GM19324 (cell line): ENCODE results near the gene PANK3.
"Not testable (repeated sequence)": the region's sequence is repeated elsewhere in the genome, so short reads cannot be mapped to it uniquely, and the experiment has no call there.

Experiments used
- ATAC-seq: cut with Tn5 transposase; IDR thresholded peaks from one replicate; pipeline ENCODE4 v1.9.1; 2021; ENCODE audit warnings: mild to moderate bottlenecking, moderate library complexity; ENCODE audit not compliant: unreplicated experiment, low FRiP score

Gene PANK3

GRCh38 chr5:168596122-168596521 is 17.0 kb upstream of the PANK3 start:
- not testable (repeated sequence) for ATAC-seq

GRCh38 chr5:168592014-168592368 is 12.8 kb upstream of the PANK3 start:
- ATAC-seq, result no peak

DNA sequence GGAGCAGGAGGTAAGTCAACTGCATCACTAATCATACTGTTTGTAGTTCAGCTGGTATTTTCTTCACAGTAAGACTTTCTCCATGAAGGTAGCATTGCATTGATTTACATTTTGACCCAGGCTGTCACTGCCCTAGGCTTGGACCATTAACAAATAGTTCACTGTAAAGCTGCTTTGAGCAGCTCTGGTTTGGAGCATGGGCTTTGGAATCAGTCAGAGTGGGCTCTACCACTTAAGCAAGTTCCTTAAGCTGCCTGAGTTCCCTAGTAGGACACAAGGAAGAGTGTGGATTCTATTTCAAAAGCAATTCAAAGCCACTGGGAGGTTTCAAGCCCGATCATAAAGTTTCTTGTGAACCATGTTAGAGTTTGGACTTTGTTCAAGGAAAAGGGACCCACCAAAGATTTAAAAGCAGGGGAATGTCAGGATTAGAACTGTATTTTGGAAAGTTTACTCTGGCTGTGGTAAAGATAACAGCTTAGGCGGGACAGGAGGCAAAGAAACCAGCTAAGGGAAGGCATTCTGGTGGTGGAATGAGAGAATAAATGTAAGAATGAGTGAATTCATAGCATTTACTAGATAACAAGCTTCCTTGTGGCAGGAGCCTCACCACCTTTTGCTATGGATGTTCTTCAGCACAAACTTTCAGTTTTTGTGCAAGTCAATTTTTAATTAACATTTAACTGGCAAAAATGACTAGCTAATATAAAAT is 12.3 kb upstream of the PANK3 start:
- ATAC-seq, result no peak

GRCh38 chr5:168590666-168591065 is 11.5 kb upstream of the PANK3 start:
- ATAC-seq, result no peak

GRCh38 chr5:168587987-168588386 is 8.8 kb upstream of the PANK3 start:
- ATAC-seq, result no peak

DNA sequence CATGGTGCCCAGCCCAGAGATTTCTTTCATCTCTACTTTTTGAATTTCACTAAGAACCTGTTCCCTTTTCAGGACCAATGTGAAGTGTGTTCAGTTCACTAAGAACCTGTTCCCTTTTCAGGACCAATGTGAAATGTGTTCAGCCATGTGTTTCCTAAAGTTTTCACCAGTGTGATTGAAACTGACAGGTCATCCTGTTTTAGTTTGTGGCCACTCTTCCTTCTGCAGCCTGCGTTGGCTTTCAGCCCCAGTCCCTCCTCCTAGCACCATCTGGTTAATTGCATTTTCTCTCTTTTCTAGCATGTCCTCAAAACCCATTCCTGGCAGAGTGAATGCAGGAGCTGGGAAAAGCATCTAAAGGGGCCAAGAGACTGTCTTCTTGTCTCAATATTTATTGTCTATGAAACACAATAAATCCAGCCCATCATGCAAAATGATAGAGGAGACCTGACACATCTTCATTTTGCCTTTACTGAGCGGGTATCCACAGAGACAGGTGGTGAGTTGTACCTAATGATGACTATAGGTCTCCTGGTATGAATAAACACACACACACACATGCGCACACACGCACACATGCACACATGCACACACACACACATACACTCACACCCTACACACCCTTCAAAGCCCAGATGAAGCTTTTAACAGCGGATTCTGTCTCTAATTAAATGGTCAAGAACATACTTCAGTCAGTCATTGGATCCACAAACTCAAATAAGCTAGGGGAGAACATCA is 6.1 kb upstream of the PANK3 start:
- no peak for ATAC-seq

- ATAC-seq, result no peak
Observed at GRCh38 chr5:168583742-168584482, 4.7 kb upstream of the PANK3 start.

GRCh38 chr5:168580814-168581469 is 1.8 kb upstream of the PANK3 start:
- ATAC-seq, result not testable (repeated sequence)

DNA sequence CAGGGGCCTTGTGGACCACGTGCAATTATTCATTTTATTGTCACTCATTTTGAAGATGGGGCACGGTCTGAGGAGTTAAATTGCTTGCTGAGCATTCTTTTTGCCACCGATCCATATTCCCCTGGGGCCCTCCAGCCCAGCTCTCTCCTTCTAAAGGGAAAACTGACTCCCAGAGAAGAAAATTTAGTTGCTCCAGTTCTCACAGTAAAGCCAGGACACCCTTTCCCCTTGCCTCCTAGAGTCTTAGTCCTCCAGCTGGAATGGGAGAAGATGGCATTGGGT is 1.0 kb upstream of the PANK3 start:
- no peak for ATAC-seq

- peak; percentile 98 for ATAC-seq
Observed at GRCh38 chr5:168579488-168580226, 489 bp upstream of the PANK3 start.

DNA sequence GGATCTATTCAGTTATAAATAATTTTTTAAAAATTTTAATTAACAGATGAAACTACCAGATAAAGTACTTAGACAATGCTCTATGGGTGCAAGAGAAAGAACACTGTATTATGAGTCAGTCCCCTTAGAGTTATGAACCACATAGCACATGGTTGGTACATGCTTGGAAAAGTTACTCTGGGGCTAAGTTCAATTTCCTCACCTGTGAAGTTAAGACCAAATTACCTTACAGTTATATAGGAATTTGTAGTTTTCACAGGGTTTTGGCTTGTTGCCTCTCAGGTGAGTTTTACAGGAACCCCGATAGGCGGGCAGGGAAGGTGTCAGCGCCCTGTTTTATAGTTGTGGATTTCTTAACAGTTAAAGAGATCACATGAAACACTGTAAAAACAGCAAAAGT is 1.2 kb downstream of the PANK3 start:
- ATAC-seq, result no peak

- ATAC-seq, result no peak
Observed at GRCh38 chr5:168575391-168576372, 3.5 kb downstream of the PANK3 start.

- not testable (repeated sequence) for ATAC-seq
Observed at GRCh38 chr5:168574156-168574555, 5.0 kb downstream of the PANK3 start.

DNA sequence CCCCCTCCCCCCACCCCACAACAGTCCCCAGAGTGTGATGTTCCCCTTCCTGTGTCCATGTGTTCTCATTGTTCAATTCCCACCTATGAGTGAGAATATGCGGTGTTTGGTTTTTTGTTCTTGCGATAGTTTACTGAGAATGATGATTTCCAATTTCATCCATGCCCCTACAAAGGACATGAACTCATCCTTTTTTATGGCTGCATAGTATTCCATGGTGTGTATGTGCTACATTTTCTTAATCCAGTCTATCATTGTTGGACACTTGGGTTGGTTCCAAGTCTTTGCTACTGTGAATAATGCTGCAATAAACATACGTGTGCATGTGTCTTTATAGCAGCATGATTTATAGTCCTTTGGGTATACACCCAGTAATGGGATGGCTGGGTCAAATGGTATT is 5.5 kb downstream of the PANK3 start:
- ATAC-seq, result not testable (repeated sequence)

DNA sequence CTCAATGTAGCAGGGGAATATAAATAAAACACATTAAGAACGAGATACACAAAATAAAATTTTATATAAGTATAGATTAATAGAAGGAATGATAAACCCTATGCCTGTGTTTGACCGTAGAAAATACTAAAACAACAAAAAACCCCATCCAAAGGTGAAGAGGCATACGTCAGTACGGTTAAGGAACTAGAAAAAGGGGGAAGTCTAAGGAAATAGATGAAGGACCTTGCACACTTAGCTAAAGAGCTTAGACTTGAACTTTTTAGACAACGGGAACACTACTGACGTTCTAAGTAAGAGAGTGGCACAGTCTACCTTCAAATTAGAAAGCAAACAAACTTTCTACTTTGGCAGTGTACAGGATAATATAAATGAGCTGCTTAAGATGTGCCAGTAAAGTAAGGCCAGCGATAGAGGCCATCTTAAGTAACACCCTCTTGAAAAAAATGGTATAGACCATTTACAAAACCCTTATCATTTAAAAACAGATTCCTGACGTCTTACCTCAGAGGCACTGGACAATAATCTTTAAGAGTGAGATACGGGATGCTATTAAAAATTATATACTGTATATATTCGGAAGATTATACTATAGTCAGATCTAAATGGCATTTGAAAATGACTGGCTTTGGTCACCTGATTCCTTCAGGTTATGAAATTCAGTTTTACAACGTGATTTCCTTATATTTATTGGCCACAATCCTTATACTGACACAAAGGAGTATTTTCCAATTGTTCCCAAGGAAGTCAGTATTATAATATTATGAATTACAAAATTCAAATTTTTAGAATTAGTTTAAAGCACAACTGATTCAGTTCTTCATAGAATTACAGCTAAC is 8.5 kb downstream of the PANK3 start:
- no peak for ATAC-seq

GRCh38 chr5:168568738-168569137 is 10.4 kb downstream of the PANK3 start:
- ATAC-seq, result no peak

- no peak for ATAC-seq
Observed at GRCh38 chr5:168563959-168564358, 15.2 kb downstream of the PANK3 start.

DNA sequence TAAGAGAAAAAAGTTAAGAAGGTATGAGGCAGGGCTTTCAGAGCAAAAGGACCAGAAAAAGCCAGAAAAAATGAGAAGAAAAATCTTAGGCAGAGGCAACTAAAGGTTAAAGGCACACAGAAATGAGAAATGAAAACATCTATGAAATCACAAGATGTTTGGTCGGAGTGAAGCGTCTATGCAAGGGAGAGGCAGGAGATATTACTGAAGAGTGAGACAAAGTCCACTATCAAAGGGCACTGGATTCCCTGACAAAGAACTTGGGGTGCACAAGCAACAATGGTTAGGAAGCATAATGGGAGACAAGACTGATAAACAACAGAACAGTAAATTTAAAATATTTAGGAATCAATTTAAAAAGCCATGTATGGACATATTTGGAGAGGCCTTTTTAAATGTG is 16.9 kb downstream of the PANK3 start:
- no peak for ATAC-seq
